ENCODE data around the gene SNORC.

SNORC gene

DNA sequence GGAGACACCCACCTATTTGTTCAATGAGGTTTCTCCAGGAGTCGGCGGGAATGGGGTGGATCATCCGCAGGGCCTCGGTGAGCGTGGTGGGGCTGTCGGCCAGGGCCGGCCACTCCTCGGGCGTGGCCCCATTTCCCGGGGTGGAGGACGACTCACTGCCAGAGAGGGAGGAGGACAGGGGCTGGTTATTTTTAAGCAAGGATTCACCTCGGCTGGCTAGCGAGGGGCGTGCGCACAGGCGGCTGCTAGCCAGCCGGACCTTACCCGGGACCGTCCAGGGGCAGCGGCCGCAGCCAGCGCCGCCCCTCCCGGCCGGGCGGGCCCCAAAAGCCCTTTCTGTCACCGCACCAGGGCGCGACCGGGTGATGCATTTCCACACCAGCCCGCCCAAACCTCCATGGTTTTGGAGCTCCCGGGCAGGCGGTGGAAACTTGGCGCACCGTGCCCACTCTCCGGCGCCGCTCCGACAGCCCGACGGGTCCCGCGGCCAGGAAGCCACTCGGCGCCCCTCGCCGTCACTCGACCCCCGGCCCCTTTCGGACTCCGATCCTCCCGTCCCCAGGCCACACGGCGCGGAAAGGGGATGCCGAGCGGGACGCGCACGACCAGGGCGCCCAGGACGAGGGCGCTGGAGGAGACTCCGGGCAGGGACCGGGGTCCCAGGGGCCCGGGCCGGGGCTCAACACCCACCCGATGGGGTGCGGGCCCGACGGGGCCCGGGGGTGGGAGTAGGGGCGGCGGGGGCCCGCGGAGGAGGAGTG lies 57.1 kb downstream of the SNORC start (continued):
- TF ChIP-seq, protein P1, sequence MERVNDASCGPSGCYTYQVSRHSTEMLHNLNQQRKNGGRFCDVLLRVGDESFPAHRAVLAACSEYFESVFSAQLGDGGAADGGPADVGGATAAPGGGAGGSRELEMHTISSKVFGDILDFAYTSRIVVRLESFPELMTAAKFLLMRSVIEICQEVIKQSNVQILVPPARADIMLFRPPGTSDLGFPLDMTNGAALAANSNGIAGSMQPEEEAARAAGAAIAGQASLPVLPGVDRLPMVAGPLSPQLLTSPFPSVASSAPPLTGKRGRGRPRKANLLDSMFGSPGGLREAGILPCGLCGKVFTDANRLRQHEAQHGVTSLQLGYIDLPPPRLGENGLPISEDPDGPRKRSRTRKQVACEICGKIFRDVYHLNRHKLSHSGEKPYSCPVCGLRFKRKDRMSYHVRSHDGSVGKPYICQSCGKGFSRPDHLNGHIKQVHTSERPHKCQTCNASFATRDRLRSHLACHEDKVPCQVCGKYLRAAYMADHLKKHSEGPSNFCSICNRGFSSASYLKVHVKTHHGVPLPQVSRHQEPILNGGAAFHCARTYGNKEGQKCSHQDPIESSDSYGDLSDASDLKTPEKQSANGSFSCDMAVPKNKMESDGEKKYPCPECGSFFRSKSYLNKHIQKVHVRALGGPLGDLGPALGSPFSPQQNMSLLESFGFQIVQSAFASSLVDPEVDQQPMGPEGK (CRISPR knock-in tag; IDR thresholded peaks at IDR 0.05; ENCODE audit: borderline replicate concordance) = no peak
- TF ChIP-seq PPARA (CRISPR knock-in tag; IDR thresholded peaks at IDR 0.05; ENCODE audit: borderline replicate concordance) (no peak), ZC3H10 (CRISPR knock-in tag; IDR thresholded peaks at IDR 0.05) (no peak), GLIS3 (CRISPR knock-in tag; IDR thresholded peaks at IDR 0.05) (no peak), ISL1 (CRISPR knock-in tag; IDR thresholded peaks at IDR 0.05) (no peak), SNAI2 (CRISPR knock-in tag; IDR thresholded peaks at IDR 0.05) (no peak), CSDC2 (CRISPR knock-in tag; IDR thresholded peaks at IDR 0.05) (no peak), ZFP30 (CRISPR knock-in tag; IDR thresholded peaks at IDR 0.05) (no peak), ZFP3 (CRISPR knock-in tag; IDR thresholded peaks at IDR 0.05) (no peak), TOX (CRISPR knock-in tag; IDR thresholded peaks at IDR 0.05; ENCODE audit: borderline replicate concordance) (no peak)
- TF ChIP-seq, protein P2, sequence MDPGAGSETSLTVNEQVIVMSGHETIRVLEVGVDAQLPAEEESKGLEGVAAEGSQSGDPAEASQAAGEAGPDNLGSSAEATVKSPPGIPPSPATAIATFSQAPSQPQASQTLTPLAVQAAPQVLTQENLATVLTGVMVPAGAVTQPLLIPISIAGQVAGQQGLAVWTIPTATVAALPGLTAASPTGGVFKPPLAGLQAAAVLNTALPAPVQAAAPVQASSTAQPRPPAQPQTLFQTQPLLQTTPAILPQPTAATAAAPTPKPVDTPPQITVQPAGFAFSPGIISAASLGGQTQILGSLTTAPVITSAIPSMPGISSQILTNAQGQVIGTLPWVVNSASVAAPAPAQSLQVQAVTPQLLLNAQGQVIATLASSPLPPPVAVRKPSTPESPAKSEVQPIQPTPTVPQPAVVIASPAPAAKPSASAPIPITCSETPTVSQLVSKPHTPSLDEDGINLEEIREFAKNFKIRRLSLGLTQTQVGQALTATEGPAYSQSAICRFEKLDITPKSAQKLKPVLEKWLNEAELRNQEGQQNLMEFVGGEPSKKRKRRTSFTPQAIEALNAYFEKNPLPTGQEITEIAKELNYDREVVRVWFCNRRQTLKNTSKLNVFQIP (CRISPR knock-in tag; IDR thresholded peaks at IDR 0.05; ENCODE audit: borderline replicate concordance, low read depth) = no peak
- TF ChIP-seq, protein P3, sequence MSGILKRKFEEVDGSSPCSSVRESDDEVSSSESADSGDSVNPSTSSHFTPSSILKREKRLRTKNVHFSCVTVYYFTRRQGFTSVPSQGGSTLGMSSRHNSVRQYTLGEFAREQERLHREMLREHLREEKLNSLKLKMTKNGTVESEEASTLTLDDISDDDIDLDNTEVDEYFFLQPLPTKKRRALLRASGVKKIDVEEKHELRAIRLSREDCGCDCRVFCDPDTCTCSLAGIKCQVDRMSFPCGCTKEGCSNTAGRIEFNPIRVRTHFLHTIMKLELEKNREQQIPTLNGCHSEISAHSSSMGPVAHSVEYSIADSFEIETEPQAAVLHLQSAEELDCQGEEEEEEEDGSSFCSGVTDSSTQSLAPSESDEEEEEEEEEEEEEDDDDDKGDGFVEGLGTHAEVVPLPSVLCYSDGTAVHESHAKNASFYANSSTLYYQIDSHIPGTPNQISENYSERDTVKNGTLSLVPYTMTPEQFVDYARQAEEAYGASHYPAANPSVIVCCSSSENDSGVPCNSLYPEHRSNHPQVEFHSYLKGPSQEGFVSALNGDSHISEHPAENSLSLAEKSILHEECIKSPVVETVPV (CRISPR knock-in tag; IDR thresholded peaks at IDR 0.05) = no peak

DNA sequence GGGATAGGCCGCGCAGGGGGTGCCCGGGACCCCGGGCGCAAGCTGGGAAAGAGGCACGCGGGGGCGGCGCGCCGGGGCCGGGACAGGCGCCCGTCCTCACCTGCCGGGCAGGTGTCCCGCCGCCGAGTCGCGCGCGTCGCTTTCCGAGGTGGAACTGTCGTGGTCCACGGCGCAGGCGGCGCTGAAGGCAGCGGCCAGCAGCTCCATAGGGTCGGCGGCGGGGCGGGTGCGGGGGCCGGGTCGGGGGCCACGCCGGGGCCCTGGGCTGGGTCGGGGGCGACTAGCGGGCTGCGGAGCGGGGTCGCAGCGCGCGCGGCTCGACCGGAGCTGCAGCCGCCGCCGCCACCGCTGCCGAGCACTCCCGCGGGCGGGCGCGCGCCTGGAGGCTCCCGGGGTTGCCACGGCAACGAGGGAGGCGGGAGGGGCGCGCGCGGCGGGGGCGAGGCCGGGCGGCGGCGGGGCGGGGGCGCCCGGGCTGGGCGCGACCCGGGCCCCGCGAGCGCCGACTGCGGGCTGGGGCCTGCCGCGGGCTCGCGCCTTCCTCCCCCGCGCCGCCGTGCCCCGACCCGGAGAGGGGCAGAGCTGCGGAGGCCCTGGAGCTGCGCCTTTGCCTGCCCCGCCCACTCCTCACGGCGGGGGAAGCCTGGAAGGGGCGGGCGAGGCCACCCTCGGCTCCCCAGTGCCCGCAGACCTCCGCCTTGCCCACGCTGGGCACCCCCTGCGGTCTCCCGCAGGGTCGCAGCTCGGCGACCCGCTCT lies 57.9 kb downstream of the SNORC start:
- TF ChIP-seq, protein P1 (CRISPR knock-in tag; IDR thresholded peaks at IDR 0.05; ENCODE audit: borderline replicate concordance) = no peak
- TF ChIP-seq BACH2 (CRISPR knock-in tag; IDR thresholded peaks at IDR 0.05; ENCODE audit: borderline replicate concordance) (no peak), TCF4 (CRISPR knock-in tag; IDR thresholded peaks at IDR 0.05; ENCODE audit: borderline replicate concordance) (no peak)
- peak; percentile 23; the same call in 1 of the 3 replicates for ATAC-seq
